Measurements from ENCODE around the gene PCDHGA10.

Gene PCDHGA10

DNA sequence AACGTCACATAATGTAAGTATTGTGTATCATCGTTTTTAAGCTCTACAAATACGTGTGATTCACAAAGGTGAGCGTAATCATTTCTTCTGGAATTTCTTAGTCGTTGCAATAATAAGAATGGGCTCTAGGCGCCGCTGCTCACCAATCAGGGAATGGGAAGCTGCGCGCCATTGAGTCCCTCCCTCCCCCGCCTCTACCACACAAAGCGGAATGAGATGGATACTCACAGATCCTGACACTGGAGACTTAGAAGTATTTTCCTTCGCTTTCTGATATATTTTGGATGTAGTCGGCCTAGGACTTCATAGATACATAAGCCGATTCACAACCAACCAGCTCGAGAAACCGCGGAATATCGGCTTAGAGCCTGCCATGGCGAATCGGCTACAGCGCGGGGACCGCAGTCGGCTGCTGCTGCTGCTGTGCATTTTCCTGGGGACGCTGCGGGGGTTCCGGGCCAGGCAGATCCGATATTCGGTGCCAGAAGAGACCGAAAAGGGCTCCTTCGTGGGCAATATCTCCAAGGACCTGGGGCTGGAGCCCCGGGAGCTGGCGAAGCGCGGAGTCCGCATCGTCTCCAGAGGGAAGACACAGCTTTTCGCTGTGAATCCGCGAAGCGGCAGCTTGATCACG, 8.2 kb downstream of the PCDHGA10 start, which contains the start of gene PCDHGA11:
TSS of gene PCDHGA11 (plus strand) at position 197 of the 634 bp plus-strand sequence. CDS start at position 374, 177 bp downstream.
- peak; percentile 66 for DNase-seq (ENCODE audit: extremely low spot score)
- POLR2A ChIA-PET: no interaction called here
- CTCF ChIA-PET: interaction anchor here (0.6 to 2.6 kb wide), 24 partner anchors 8 to 483 kb away, joined by 3 to 18 read pairs (median 5); partner anchors contain the start of genes PCDHB14, PCDHGA10, PCDHGA12 and PCDHGA2
- peak; percentile 39; the same call in 1 of the 2 replicates for TF ChIP-seq L3MBTL2 (conservative IDR thresholded peaks at IDR 0.05)
- TF ChIP-seq, protein P1, sequence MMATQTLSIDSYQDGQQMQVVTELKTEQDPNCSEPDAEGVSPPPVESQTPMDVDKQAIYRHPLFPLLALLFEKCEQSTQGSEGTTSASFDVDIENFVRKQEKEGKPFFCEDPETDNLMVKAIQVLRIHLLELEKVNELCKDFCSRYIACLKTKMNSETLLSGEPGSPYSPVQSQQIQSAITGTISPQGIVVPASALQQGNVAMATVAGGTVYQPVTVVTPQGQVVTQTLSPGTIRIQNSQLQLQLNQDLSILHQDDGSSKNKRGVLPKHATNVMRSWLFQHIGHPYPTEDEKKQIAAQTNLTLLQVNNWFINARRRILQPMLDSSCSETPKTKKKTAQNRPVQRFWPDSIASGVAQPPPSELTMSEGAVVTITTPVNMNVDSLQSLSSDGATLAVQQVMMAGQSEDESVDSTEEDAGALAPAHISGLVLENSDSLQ (IDR thresholded peaks at IDR 0.05): no peak

DNA sequence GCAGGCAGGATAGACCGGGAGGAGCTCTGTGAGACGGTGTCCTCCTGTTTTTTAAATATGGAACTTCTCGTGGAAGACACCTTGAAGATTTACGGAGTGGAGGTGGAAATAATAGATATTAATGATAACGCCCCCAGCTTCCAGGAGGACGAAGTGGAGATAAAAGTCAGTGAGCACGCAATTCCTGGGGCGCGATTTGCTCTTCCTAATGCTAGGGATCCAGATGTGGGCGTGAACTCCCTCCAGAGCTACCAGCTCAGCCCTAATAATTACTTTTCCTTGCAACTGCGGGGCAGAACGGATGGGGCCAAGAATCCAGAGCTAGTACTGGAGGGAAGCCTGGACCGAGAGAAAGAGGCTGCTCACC, 8.7 kb downstream of the PCDHGA10 start:
- CTCF ChIA-PET: interaction anchor here (0.6 to 2.6 kb wide), 23 partner anchors 9 to 483 kb away, joined by 3 to 18 read pairs (median 5); partner anchors contain the start of genes PCDHB14, PCDHGA10, PCDHGA12 and PCDHGA2
- no peak for DNase-seq (ENCODE audit: extremely low spot score)
- TF ChIP-seq ARNT (IDR thresholded peaks at IDR 0.05) (no peak), ELF4 (IDR thresholded peaks at IDR 0.05) (no peak), NFRKB (IDR thresholded peaks at IDR 0.05) (no peak), BHLHE40 (IDR thresholded peaks at IDR 0.05; ENCODE audit: borderline replicate concordance) (no peak), ZNF384 (IDR thresholded peaks at IDR 0.05) (no peak), FOXK2 (IDR thresholded peaks at IDR 0.05) (no peak), FOXA1 (IDR thresholded peaks at IDR 0.05) (no peak), LEF1 (IDR thresholded peaks at IDR 0.05; ENCODE audit: borderline replicate concordance) (no peak), SUZ12 (IDR thresholded peaks at IDR 0.05) (no peak), SP1 (IDR thresholded peaks at IDR 0.05) (no peak), HDGF (IDR thresholded peaks at IDR 0.05; ENCODE audit: borderline replicate concordance) (no peak), L3MBTL2 (conservative IDR thresholded peaks at IDR 0.05) (no peak), TARDBP (IDR thresholded peaks at IDR 0.05) (no peak), FOXM1 (IDR thresholded peaks at IDR 0.05; ENCODE audit: borderline replicate concordance) (no peak), CTBP1 (IDR thresholded peaks at IDR 0.05; ENCODE audit: borderline replicate concordance) (no peak)
- TF ChIP-seq, protein P1 (IDR thresholded peaks at IDR 0.05): no peak
- POLR2A ChIA-PET: no interaction called here

DNA sequence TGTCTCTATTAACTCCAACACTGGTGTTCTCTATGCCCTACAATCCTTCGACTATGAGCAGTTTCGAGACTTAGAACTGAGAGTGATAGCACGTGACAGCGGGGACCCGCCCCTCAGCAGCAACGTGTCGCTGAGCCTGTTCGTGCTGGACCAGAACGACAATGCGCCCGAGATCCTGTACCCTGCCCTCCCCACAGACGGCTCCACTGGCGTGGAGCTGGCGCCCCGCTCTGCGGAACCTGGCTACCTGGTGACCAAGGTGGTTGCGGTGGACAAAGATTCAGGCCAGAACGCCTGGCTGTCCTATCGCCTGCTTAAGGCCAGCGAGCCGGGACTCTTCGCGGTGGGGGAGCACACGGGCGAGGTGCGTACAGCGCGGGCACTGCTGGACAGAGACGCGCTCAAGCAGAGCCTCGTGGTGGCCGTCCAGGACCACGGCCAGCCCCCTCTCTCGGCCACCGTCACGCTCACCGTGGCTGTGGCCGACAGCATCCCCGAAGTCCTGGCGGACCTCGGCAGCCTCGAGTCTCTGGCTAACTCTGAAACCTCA, 10.0 kb downstream of the PCDHGA10 start:
- ChIA-PET CTCF (interaction anchor here (2.6 kb wide), 1 partner anchor 53 kb away, joined by 9 read pairs; the partner anchor contains the start of gene PCDHGC3), POLR2A (no interaction called here)
- TF ChIP-seq NFRKB (IDR thresholded peaks at IDR 0.05) (no peak), SUZ12 (IDR thresholded peaks at IDR 0.05) (no peak), TARDBP (IDR thresholded peaks at IDR 0.05) (no peak), ELF4 (IDR thresholded peaks at IDR 0.05) (no peak), L3MBTL2 (conservative IDR thresholded peaks at IDR 0.05) (no peak), ARNT (IDR thresholded peaks at IDR 0.05) (no peak), FOXA1 (IDR thresholded peaks at IDR 0.05) (no peak), BHLHE40 (IDR thresholded peaks at IDR 0.05; ENCODE audit: borderline replicate concordance) (no peak), ZNF384 (IDR thresholded peaks at IDR 0.05) (no peak), CTBP1 (IDR thresholded peaks at IDR 0.05; ENCODE audit: borderline replicate concordance) (no peak), LEF1 (IDR thresholded peaks at IDR 0.05; ENCODE audit: borderline replicate concordance) (no peak), FOXK2 (IDR thresholded peaks at IDR 0.05) (no peak), HDGF (IDR thresholded peaks at IDR 0.05; ENCODE audit: borderline replicate concordance) (no peak), SP1 (IDR thresholded peaks at IDR 0.05) (no peak), FOXM1 (IDR thresholded peaks at IDR 0.05; ENCODE audit: borderline replicate concordance) (no peak)
- TF ChIP-seq, protein P1 (IDR thresholded peaks at IDR 0.05): no peak
- no peak for DNase-seq (ENCODE audit: extremely low spot score)

DNA sequence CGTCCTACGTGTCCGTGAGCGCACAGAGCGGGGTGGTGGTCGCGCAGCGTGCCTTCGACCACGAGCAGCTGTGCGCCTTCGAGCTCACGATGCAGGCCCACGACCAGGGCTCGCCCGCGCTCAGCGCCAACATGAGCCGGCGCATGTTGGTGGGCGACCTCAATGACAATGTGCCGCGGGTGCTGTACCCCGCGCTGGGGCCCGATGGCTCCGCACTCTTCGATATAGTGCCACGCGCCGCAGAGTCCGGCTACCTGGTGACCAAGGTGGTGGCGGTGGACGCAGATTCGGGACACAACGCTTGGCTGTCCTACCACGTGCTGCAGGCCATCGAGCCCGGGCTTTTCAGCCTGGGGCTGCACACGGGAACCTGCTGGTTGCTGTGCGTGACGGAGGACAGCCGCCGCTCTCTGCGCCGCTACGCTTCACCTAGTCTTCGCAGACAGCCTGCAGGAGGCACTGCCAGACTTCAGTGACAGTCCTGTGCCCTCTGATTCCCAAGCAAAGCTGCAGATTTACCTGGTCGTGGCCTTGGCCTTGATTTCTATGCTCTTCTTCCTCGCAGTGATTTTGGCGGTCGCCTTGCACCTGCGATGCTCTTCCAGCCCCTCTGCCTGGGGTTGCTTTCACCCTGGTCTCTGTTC, 15.1 kb downstream of the PCDHGA10 start:
- TF ChIP-seq SP1 (IDR thresholded peaks at IDR 0.05): no peak
- no peak for TF ChIP-seq FOXM1 (IDR thresholded peaks at IDR 0.05; ENCODE audit: borderline replicate concordance)
- no peak for TF ChIP-seq CTBP1 (IDR thresholded peaks at IDR 0.05; ENCODE audit: borderline replicate concordance)
- no peak for TF ChIP-seq FOXA1 (IDR thresholded peaks at IDR 0.05)
- no peak for TF ChIP-seq BHLHE40 (IDR thresholded peaks at IDR 0.05; ENCODE audit: borderline replicate concordance)
- no peak for TF ChIP-seq SUZ12 (IDR thresholded peaks at IDR 0.05)
- TF ChIP-seq TARDBP (IDR thresholded peaks at IDR 0.05): no peak
- TF ChIP-seq, protein P1 (IDR thresholded peaks at IDR 0.05): no peak
- TF ChIP-seq ARNT (IDR thresholded peaks at IDR 0.05): no peak
- TF ChIP-seq NFRKB (IDR thresholded peaks at IDR 0.05): no peak
- no peak for TF ChIP-seq LEF1 (IDR thresholded peaks at IDR 0.05; ENCODE audit: borderline replicate concordance)
- TF ChIP-seq L3MBTL2 (conservative IDR thresholded peaks at IDR 0.05): no peak
- no peak for TF ChIP-seq FOXK2 (IDR thresholded peaks at IDR 0.05)
- no peak for TF ChIP-seq HDGF (IDR thresholded peaks at IDR 0.05; ENCODE audit: borderline replicate concordance)
- no peak for TF ChIP-seq ELF4 (IDR thresholded peaks at IDR 0.05)
- no peak for TF ChIP-seq ZNF384 (IDR thresholded peaks at IDR 0.05)
- POLR2A ChIA-PET: no interaction called here
- DNase-seq (ENCODE audit: extremely low spot score): no peak
- CTCF ChIA-PET: no interaction called here

All from HEK293T (cell line).